GM21526 (cell line): Measurements from ENCODE around the gene NMNAT3.
A peak's percentile ranks its signal among the peaks of the same experiment; 100 is the strongest.

Experiments
- ATAC-seq: cut with Tn5 transposase; IDR thresholded peaks from one replicate; pipeline ENCODE4 v1.9.1; 2021; ENCODE audit warnings: moderate library complexity; ENCODE audit not compliant: unreplicated experiment, low FRiP score

The NMNAT3 gene

GRCh38 chr3:139677388-139678155, at the start of gene NMNAT3:
Gene NMNAT3 (minus strand): TSS chr3:139677972. CDS start chr3:139627724, 50,248 bp downstream.
- ATAC-seq = peak; percentile 96

GRCh38 chr3:139721370-139721769, 43.6 kb upstream of the NMNAT3 start:
- no peak for ATAC-seq

- ATAC-seq = no peak
These were observed 40.6 kb upstream of the NMNAT3 start for GRCh38 chr3:139718415-139718814.

DNA sequence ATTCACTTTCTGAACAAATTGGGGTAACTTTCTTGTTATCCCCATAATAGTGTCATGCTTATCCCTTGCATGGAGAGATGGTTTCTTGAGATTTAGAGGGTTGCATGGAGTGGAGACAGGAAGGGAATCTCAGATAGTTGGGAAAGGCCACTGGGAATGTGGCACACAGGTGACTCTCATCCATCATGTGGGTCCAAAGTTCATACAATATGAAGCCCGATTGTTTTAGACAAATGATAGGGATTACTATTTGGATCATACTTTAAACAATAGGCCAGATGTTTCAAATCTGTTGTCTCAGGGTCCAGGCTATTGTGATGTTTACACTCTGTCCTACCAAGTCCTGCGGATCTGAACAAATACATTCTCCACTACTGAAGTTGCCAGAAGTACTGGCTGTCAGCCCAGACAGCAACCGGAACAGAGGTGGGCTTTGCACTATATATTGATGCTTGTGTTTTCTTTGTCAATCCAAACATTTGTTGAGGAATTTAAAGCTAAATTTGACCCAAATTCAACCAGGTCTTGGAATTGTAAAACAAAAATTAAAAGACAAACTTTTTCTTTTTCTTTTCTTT, 39.2 kb upstream of the NMNAT3 start:
- no peak for ATAC-seq

GRCh38 chr3:139715743-139716360, 38.1 kb upstream of the NMNAT3 start:
- no peak for ATAC-seq

GRCh38 chr3:139715166-139715565, 37.4 kb upstream of the NMNAT3 start:
- ATAC-seq = no peak

GRCh38 chr3:139710212-139710611, 32.4 kb upstream of the NMNAT3 start:
- ATAC-seq = no peak

- no peak for ATAC-seq
These were observed 27.9 kb upstream of the NMNAT3 start for GRCh38 chr3:139705631-139706030.

- no peak for ATAC-seq
These were observed 18.5 kb upstream of the NMNAT3 start for GRCh38 chr3:139696314-139696604.

- ATAC-seq = no peak
These were observed 17.9 kb upstream of the NMNAT3 start for GRCh38 chr3:139695426-139696313.

DNA sequence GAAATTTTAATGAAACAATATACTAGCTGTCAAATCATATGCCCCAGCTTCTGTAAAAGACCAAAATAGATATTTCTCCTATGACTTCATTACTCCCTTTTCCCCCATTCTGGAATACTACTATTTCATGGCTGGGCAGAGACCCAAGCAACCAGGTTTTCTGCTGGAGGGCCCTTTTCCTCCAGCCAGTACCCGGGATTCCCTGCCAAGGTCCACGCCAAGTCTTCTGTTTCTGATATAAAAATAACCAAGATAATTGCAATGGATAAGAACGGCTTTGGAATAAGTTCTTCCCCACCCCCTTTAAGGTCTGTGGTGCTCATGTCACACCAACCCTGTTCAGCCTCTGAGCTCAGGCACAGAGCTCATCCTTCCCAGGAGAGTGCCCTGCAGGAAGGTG, 17.2 kb upstream of the NMNAT3 start:
- no peak for ATAC-seq

DNA sequence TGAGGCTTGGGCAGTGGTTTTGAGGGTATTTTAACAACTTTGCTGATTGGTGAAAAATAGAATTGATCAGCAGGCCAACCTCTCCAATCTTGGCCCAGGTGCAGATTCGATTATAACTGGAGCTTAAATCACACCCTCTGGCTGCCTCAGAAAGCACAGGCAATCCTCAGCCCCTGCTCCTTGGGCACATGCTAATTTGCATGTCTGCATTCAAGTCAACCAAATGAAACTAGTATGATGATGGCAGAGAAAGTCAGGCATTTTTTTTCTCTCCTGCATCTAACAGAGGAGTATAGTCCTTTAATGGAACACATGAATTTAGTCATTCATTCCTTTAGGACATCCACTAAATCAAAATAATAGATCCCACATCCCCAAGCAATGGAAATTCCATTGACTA, 16.8 kb upstream of the NMNAT3 start:
- no peak for ATAC-seq

- ATAC-seq = no peak
These were observed 13.8 kb upstream of the NMNAT3 start for GRCh38 chr3:139691619-139692018.

- no peak for ATAC-seq
These were observed 12.0 kb upstream of the NMNAT3 start for GRCh38 chr3:139689708-139690228.

GRCh38 chr3:139689122-139689521, 11.3 kb upstream of the NMNAT3 start:
- ATAC-seq = no peak

DNA sequence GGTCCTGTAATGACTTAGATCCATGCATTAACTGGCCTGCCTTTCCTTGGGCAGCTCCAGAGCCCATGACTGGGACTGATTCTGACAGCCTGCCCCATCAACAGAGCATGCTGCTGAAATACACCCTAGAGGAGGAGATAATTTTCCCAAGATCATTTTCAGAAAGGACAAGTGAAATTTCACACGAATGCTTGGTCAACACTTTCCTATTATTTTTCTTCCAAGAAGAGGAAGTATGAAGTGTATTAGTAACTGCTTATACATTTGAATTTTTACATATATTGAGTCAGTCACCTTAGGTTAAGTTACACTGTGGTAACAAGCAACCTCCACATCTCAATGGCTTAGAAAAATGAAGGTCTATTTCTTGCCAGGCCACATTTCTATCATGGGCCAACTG, 9.7 kb upstream of the NMNAT3 start:
- no peak for ATAC-seq

DNA sequence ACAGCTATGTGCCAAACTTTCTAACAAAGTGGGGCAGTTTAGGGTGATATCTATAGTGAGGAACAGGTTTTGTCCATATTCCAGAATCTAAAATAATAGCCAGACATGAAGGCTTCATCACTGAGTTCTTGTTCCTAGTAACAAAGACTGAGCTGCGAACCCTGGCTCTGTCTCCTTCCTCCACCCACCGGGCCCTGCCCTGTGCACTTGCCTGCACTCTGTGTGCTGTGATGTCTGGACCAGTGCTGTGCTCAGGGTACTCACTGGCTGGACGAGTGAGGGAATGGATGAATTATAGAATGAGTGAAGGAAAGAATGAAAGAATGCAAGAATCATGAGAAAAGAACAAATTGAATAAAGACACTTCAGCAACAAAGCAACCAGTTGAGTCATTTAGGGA, 8.9 kb upstream of the NMNAT3 start:
- no peak for ATAC-seq

DNA sequence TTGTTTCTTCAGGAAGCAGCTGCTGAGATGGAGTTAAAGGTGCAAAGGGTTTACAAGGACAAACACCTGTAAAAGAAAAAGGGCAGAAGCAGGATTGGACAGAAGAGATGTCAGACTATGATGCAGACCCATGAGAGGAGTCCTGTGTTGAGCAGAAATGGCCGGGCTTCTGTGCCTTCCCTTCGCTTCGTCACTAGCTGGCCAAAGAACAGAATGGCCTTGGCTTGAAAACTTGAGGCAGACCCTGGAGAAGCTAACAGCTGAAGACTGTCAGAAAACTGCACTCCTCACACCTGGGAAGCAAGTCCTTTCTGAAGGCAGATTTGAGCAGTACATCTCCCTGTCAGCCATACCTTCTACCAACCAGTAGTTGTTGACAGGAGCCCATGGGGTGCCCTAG, 8.4 kb upstream of the NMNAT3 start:
- no peak for ATAC-seq

GRCh38 chr3:139679220-139679775, 1.5 kb upstream of the NMNAT3 start:
- ATAC-seq = no peak

DNA sequence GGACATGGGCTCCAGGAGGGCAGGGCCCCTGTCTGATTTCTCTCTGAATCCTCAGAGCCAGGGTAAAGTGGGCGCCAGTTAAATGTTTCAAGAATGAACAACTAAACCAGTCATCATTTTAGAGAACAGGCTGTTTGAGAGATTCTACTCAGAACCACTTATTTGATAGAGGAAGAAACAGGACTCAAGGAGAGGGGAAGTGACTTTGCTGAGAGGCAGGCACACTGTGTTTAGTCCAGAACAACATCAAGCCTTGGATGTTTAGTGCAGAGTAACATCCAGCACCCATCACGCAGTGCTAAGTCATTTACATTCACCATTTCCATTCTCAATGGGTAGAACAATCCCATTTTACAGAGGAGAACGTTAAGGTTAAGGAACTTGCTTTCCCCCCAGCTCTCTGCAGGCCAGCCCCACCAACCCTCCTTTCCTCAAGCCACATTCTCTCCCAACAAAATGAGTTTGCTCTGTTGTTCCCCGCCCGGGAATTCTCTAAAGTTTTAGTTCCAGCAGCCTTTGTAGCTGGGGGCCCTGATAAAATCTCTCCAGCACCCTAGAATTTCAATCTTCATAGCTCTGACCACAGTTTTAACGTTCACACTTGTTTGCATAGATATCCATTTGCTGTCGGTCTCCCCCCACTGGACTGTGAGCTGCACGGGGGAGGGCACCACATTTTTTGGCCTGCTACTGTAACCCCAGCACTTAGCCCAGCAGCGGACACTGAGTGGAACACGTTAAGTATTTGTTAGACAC, 962 bp downstream of the NMNAT3 start:
- ATAC-seq = no peak
